SU-DHL-6 (cell line): Measurements from ENCODE around the gene CDK4.

Source experiments
- CTCF ChIP-seq: fragments of 200-600 bp; sonication (generic); IDR thresholded peaks from one replicate; pipeline ENCODE4 v1.5.1; 2017; ENCODE audit warnings: antibody characterized with exemption, mild to moderate bottlenecking, low read length, moderate library complexity; ENCODE audit not compliant: insufficient read depth, poor library complexity, severe bottlenecking
- EZH2phosphoT487 ChIP-seq: fragments of 200-600 bp; sonication (generic), shearing (Covaris generic); conservative IDR thresholded peaks from 2 replicates; pipeline ENCODE4 v1.6.1; 2018; ENCODE audit warnings: mild to moderate bottlenecking, antibody characterized with exemption, low read length, moderate library complexity, mixed read lengths

GRCh38 chr12:57713209-57713608 is 38.9 kb downstream of the CDK4 start:
- TF ChIP-seq CTCF (no peak), EZH2phosphoT487 (no peak)
